Brain microvascular endothelial cell (primary cell): ENCODE data around the gene TPH1.

ENCODE experiments used
- DNase-seq: peaks from one replicate; pipeline ENCODE4 v3.0.0-alpha.2; 2020
- H3K27ac ChIP-seq: fragments of 250-450 bp; sonication (Bioruptor Pico); 2 replicates; pipeline ENCODE4 v1.5.1; 2020; ENCODE audit warnings: mild to moderate bottlenecking, moderate library complexity
- H3K27me3 ChIP-seq: fragments of 250-450 bp; sonication (Bioruptor Pico); replicated peaks from 2 replicates; pipeline ENCODE4 v1.5.1; 2020; ENCODE audit warnings: mild to moderate bottlenecking
- H3K36me3 ChIP-seq: fragments of 250-450 bp; sonication (Bioruptor Pico); replicated peaks from 2 replicates; pipeline ENCODE4 v1.5.1; 2020; ENCODE audit warnings: mild to moderate bottlenecking
- H3K4me3 ChIP-seq: 2 replicates; pipeline ENCODE4 v1.5.1; 2011; ENCODE audit warnings: low read depth, mild to moderate bottlenecking, control low read depth, low read length, moderate library complexity
- in situ Hi-C: cut with HindIII; loops from 2 replicates; pipeline ENCODE4 v1.10.0; 2017; ENCODE audit warnings: low sequenced_read_pairs, low pct_ligation_motif_present
- TF ChIP-seq, protein P1 (sequence below): IDR thresholded peaks from 2 replicates; pipeline ENCODE4 v1.5.1; 2011; ENCODE audit warnings: low read depth, mild to moderate bottlenecking, moderate library complexity, low read length, control low read depth, inconsistent platforms; ENCODE audit errors: missing control alignments

TPH1 gene

DNA sequence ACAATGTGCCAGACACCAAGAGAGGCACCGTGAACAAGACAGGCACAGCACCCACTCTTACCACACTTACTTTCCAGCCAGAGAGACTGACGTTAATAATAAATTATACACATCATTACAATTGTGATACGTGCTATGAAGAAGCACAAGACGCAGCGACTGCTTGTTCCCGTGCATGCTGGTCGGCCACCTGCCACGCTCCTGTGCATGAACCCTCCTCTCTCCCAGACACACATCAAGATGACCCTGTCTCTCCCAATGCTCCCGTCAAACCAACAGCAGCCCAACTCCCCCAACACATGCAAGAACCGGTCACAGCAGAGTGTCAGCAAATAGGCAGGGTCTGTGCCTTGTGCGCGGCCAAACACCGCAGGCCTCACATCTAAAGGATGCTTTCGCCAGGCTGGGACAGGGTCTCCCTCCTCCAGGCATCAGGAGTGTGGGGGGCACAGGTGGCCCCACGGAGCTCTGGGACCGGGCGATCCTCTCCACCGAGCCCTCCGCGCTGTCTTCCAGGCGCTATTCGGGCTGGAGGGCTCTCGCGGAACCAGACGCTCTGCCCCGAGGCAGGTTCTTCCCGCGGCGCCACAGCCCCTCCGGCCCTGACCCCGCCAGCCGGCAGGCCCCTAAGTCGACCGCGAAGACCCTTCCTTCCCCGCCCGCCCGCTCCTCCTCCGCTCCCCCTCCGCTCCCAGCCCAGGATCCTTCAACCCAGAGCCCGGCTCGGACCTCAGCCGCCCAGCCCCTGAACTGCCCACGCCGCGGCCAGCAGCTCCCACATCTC is 33.8 kb downstream of the TPH1 start:
- peak overlapping the region; percentile 78 for H3K4me3 ChIP-seq
- no peak overlapping the region for H3K27ac ChIP-seq
- no peaks in the 10 kb centered on the region for H3K27me3 ChIP-seq
- in situ Hi-C loops = no loop called here
- H3K36me3 ChIP-seq = no peaks in the 10 kb centered on the region
- DNase-seq = no peak
- TF ChIP-seq, protein P1, sequence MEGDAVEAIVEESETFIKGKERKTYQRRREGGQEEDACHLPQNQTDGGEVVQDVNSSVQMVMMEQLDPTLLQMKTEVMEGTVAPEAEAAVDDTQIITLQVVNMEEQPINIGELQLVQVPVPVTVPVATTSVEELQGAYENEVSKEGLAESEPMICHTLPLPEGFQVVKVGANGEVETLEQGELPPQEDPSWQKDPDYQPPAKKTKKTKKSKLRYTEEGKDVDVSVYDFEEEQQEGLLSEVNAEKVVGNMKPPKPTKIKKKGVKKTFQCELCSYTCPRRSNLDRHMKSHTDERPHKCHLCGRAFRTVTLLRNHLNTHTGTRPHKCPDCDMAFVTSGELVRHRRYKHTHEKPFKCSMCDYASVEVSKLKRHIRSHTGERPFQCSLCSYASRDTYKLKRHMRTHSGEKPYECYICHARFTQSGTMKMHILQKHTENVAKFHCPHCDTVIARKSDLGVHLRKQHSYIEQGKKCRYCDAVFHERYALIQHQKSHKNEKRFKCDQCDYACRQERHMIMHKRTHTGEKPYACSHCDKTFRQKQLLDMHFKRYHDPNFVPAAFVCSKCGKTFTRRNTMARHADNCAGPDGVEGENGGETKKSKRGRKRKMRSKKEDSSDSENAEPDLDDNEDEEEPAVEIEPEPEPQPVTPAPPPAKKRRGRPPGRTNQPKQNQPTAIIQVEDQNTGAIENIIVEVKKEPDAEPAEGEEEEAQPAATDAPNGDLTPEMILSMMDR = no peak

DNA sequence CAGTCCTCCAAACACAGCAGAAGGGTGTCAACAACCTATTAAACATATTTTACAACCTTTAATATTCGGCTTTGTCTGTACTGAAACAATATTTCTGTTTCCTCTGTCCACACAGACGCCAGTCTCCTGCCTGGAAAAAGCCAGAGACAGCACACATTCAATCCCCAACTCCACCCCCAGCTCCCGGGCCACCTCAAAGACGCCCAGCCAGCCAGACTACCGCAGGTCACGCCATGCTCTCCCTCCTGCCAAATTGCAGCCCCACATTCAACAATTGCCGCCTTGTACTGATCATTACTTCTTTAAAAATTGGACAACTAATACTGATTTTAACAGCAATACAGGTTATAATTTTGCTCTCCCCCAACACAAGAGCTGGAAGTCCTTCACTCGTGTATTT is 34.4 kb downstream of the TPH1 start:
- TF ChIP-seq, protein P1 = no peak
- Histone ChIP-seq H3K4me3 (no peak overlapping the region), H3K36me3 (no peaks in the 10 kb centered on the region), H3K27ac (no peak overlapping the region), H3K27me3 (no peaks in the 10 kb centered on the region)
- no peak for DNase-seq
- in situ Hi-C loops = no loop called here

DNA sequence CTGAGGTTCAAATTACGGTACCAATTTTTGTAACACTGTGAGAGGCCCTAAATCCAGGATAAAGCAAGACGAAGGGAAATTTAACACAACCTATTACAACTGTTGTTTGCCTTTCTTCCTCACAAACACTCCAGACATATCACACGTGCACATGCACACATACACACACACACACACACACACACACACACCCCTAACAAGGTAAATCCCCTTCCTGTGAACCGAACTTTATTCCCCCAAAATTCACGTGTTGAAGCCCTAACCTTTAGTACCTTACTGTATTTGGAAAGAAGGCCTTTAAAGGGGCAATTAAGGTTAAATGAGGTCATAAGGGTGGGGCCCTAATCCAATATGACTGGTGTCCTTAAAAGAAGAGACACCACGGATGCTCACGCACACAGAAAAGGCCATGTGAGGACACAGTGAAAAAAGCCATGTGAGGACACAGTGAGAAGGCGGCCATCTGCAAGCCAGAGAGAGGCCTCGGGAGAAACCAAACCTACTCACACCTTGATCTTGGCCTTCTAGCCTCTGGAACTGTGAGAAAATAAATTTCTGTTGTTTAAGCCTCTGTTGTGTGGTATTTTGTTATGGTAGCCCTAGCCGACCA is 35.0 kb downstream of the TPH1 start:
- TF ChIP-seq, protein P1 = no peak
- Histone ChIP-seq H3K4me3 (no peak overlapping the region), H3K27ac (no peak overlapping the region), H3K36me3 (no peaks in the 10 kb centered on the region), H3K27me3 (no peaks in the 10 kb centered on the region)
- in situ Hi-C loops = no loop called here
- no peak for DNase-seq

DNA sequence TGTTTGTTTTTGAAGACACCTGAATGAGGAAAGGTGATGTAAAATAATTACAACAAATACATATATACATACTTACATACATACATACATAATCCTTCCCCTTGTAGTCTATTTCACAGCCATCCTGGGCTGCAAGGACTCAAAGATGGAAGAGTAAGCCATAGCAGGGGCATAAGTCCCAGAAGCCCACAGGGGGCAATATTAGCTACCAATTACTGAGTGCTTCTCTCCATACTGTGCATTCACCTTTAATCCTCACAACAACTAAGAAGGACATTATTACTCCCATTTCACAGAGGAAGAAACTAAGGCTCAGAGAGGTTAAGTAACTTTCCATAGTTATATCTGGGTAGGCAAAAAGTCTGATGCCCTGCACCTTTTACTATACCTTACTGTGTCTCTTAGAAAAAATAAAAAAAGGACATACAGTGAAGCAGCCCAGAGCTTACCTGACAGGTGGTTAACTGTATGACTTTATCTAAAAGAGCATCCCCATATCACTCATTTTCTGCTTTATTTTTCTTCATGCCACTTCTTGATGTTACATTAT is 35.9 kb downstream of the TPH1 start:
- in situ Hi-C loops = no loop called here

DNA sequence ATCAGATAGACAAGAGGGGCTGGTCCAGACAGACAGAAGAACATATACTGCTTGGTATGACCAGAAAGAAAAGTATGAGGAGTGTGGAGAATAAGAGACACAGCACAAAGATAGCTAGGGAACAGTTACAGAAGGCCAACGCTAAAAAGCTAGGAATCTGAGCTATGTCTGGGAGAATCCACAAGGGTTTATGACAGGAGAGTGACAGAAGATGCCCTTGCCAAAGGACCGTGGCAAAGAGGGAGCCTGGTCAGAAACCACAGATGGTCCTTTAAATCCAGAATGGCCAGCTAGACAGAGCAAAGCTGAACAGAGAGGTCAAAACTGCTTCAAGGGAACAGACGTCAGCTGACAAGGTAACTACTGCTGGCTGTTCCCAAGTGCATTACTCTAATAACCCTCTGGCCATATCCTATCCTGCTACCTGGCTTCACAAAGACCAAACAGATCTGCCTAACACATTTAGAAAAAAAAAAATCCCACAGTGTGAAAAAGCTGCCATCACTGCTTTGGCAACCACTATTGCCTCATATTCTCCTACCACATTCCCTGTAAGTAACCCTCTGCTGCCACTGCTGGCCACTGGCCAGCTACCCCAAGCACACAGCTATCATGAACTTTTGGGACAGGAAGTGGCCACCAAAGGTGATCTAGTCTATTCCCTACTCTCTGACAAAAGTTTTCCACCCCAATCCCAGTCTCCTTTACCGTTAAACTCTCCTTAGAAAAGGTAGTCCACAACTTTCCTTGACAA is 40.5 kb downstream of the TPH1 start:
- Histone ChIP-seq H3K27ac (no peak overlapping the region), H3K4me3 (no peak overlapping the region), H3K27me3 (no peaks in the 10 kb centered on the region), H3K36me3 (no peaks in the 10 kb centered on the region)
- TF ChIP-seq, protein P1 = no peak
- DNase-seq = no peak
- in situ Hi-C loops = no loop called here

More for the DNA sequence above, 35.9 kb downstream of the TPH1 start:
- Histone ChIP-seq H3K27ac (no peak overlapping the region), H3K36me3 (no peaks in the 10 kb centered on the region), H3K4me3 (no peak overlapping the region), H3K27me3 (no peaks in the 10 kb centered on the region)
- TF ChIP-seq, protein P1 = peak; percentile 10
- DNase-seq = no peak
